ENCODE results near the gene KIF12.

The KIF12 gene

GRCh38 chr9:114123031-114123977 lies 24.2 kb upstream of the KIF12 start:
- DNase-seq, result no peak

GRCh38 chr9:114122136-114123027 lies 23.3 kb upstream of the KIF12 start:
- DNase-seq, result no peak

DNA sequence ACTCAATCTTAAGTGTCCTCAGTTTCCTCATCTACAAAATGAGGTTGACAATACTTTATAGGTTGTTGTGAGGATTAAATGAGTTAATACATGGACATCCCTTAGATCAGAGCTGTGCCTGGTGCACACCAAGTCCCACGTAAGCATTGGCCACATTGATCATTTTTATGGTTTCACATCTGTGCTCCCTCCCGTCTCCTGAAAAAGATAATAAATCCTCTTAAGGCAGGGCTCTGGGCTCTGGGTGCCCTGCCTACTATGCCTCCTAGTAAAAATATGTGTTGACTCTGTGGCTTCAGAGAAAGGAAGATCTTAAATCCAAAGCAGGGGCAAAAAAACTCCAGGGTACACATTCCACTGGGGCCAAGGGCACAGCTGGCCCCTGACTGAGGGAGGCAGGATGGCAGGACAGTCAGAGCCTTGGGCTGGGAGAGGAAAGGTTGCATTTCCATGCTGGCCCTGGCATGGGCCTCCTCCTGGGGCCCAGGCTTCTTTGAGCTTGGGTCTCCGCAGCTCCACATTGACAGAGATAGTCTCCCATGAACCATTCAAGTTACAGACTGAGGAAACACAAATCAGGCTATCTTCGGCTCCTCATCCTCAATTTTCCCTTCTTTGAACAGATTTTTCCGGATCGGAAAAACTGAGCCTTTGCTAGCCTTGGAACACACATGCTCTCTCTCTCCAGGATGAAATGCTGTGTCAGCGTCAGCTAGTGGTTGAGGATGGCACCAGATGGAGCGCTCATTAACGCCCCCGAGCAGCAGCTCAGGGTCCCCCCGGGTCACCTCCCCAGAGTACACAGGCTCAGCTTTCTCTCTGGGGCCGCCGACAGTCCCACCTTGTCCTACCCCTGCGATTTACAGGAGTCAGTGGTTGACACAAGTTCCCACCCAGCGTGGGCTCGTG lies 22.4 kb upstream of the KIF12 start:
- no peak for DNase-seq

DNA sequence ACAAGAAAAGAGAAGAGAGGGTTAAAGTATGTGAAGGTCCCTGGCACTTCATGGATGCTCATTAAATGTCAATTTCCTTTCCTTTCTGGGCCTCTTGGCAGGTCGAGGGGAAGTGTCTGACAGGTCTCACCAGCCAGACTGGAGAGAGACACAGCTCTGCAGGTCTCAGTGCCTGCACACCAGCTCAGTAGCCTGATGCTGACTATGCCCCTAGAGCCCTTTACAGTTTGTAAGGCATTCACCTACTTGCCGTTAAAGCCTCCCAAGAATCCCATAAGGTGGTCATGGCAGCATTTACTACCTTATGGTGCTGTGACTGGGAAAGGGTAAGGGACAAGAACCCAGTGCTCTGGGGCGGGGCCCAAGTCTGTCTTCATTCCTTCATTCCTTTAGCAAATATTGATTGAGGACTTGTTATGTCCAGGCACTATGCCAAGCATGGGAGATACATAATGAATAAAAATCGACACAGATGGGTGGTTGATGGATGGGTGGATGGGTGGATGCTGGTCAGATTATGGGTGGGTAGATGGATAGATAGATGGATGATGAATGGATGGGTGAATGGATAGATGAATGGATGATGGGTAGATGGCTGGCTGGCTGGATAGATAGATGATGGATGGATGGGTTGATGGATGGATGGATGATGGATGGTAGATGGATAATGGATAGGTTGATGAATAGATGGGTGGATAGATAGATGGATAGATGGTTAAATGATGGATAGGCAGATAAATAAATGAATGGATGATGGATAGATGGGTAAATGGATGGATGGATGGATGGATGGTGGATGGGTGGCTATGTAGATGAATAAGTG lies 21.3 kb upstream of the KIF12 start:
- no peak for DNase-seq

- DNase-seq, result no peak
Observed at GRCh38 chr9:114119242-114120191, 20.4 kb upstream of the KIF12 start.

DNA sequence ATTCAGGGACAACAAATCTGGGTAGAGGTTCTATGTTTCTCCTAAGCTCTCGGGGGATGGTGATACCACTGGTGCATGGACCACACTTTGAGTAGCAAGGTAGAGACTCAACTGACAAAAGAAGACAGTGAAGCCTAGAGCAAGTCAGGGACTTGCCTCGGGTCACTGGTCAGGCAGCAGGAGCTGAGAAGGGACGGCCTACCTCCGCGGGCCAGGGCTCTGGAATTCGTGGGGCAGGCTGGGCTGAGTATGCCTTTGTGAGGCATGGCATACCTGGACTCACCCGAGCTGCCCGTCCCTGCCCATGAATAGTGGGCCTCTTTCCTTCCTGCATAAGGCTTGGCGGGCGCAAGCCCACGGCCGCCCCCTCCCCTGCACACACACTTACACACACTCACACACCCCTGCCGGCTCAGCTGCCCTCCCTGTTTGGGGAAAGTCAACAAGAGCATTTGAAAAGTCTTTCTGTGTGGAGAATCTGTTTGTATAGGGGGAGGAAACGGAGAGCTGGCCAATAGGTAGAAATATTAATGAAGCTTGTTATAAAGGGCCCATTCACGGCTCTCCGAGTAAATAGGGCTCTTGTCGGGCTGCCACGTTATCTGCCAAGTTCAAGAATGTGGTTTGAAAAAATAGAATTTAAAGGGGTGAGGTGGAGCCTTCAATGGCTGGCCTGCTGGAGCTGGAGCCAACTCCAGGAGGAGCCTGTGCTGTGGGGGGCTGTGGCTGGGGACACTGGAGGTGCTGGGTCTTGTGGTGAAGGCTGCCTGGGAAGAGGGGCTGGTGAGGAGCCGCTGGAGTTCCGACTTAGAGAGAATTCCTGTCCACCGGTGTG lies 19.1 kb upstream of the KIF12 start:
- no peak for DNase-seq

DNA sequence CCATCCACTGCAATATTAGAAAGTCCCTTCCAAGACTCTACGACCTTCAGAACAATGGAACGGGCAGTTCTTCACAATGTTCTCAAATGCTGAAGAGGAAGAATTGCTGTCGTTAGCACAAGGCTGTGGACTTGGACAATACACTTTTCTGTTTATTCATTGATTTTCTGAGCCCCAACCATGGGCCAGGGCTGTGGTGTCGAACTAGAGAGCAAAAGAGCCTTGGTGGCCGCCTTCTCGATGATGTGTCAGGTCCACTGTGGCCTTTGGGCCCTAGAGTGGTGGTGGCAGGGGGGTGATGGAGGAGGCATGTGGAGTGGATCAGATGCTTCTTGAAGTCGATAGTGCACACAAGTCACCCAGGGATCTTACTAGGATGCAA lies 18.5 kb upstream of the KIF12 start:
- DNase-seq, result no peak

- no peak for DNase-seq
Observed at GRCh38 chr9:114116126-114116747, 17.1 kb upstream of the KIF12 start.

DNA sequence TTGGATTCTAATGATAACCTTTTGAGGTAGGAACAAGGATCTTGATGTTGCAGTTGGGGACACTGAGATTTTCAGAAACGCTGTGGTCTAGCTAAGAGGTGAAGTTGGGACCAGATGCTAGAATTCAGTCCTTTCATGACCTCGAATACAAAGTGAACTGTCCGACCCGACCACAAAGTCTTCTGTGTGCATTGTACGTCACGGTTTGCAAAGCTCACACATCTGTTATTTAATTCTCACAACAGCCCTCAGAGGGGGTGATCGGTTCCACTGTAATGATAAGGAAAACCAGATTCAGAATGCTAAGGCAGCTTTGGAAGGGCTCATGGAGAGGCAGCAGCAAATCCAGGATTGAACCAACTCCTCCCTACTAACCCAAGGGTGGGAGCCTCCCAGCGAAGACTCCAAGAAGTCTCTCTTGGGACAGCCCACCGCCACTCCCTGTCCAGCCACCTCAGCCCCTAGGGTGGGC lies 16.6 kb upstream of the KIF12 start:
- no peak for DNase-seq

DNA sequence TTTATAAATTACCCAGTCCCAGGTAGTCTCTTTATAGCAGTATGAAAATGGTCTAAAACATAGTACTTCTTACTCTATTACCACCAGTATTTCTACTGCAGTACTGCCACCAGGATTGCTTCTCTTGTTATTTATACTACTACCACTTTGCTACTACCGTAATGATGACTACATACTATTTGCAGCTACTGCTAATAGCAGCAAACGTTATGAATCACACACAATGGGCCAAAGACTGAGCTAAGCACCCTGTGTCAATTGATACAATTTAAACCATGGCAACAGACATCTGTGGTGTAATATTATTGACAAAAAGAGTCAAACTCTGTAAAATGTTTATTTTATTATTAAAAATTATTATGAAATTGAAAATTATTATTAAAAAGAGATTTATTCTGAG lies 15.3 kb upstream of the KIF12 start:
- DNase-seq, result no peak

GRCh38 chr9:114112778-114113584 lies 13.9 kb upstream of the KIF12 start:
- no peak for DNase-seq

- DNase-seq, result no peak
Observed at GRCh38 chr9:114112325-114112724, 13.2 kb upstream of the KIF12 start.

DNA sequence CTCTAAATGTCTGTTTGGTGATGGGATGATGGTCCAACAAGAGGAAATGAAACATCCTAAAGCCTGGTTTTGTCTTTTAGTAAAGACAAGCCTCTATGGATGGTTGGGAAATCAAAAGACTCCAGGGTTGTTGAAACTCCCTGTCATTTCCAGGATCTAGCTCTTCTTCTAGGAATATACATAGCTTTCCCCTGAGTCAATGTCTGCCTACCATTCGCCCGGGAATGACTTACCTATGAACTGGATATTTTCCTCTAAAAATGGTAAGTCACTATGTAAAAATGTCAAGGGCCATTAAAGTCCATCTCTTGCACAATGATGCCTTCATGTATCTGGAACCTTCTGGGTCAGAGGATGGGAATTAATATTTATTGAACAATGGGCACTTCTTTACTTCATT lies 11.1 kb upstream of the KIF12 start:
- no peak for DNase-seq

- DNase-seq, result no peak
Observed at GRCh38 chr9:114109124-114109523, 10.0 kb upstream of the KIF12 start.

- no peak for DNase-seq
Observed at GRCh38 chr9:114108016-114108833, 9.1 kb upstream of the KIF12 start.

- no peak for DNase-seq
Observed at GRCh38 chr9:114107286-114108001, 8.4 kb upstream of the KIF12 start.

- DNase-seq, result no peak
Observed at GRCh38 chr9:114105236-114105635, 6.1 kb upstream of the KIF12 start.

Measured in NK-92 treated with Interleukin-12 subunit alpha and Interleukin-12 subunit beta, amount 100 ng/mL, for 24 hours (cell line).